HG03342 (cell line): ENCODE measurements around the gene TBC1D14.

Experiments
- ATAC-seq: cut with Tn5 transposase; IDR thresholded peaks from one replicate; pipeline ENCODE4 v1.9.1; 2021; ENCODE audit warnings: mild to moderate bottlenecking, moderate library complexity; ENCODE audit not compliant: unreplicated experiment

Gene TBC1D14

GRCh38 chr4:7052923-7053715 lies 143.5 kb downstream of the TBC1D14 start:
- ATAC-seq = no peak

DNA sequence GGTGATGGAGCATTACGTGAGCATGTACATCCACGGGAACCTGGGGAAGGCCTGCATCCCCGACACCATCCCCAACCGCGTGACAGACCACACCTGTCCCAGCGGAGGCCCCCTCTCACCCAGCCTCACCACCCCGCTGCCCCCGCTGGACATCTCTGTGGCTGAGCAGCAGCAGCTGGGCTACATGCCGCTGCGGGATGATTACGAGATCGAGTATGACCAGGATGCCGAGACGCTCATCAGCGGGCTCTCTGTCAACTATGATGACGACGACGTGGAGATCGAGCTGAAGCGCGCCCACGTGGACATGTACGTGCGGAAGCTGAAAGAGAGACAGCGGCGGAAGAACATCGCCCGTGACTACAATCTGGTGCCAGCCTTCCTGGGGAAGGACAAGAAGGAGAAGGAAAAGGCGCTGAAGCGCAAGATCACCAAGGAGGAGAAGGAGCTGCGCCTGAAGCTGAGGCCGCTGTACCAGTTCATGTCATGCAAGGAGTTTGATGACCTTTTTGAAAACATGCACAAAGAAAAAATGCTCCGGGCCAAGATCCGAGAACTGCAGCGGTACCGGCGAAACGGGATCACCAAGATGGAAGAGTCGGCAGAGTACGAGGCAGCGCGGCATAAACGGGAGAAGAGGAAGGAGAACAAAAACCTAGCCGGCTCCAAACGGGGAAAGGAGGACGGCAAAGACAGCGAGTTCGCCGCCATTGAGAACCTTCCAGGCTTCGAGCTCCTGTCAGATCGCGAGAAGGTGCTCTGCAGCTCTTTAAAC lies 144.7 kb downstream of the TBC1D14 start:
- ATAC-seq = no peak

DNA sequence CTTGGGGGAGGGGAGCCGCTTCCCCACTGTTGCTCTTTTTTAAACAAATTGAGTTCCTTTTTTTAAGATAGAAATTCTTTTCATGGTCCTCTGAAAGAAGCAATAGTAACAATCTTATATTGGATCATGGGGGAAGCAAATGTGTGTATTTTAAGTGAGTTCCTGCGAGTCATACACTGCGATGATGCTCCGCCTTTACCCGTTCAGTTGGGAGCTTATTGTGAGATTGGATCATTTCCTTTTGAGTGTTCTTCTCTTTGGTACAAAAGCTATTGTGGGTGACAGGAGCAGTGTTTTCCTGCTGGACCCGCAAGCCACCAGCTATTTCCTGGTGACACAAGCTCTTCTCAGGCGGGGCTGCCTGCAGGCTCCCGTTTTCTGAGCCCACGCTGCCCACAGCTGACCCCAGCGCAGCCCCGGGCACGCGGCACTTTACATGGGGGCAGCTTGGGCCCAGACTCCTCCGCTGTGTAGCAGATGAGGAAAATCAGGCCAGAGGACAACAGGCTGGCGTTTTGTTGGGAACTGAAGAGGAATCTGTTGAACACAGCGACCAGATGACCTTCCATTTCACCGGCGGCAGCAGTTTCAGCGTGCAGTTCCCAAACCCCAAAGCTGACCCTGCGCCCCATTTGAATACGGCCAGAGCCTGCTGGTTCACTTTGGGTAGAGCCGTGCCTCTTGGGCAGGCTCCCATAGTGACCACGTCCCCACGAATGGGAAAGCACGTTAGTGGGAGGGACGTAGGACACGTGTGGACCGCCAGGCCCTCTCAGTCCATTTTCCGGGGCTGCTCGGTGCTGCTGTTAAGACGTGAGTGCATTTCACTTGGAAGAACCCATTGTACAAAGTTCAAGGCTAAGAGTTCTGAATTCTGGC lies 145.7 kb downstream of the TBC1D14 start:
- no peak for ATAC-seq

DNA sequence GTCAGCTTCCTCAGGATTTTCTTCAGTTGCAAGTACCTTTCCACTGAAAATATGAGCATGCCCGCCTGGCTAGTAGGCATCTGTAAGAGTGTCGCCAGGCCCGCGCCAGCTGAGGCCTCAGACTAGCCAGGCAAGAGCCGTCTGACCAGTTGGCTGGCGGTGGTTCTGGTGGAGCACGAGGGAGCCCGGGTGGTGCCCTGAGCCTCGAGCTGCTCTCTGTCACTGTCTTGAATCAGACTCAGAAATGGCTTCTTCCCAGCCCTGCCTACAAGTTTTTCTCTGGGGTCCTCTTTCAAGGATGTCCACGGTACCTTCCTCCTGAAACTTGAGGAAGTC lies 146.3 kb downstream of the TBC1D14 start:
- no peak for ATAC-seq

DNA sequence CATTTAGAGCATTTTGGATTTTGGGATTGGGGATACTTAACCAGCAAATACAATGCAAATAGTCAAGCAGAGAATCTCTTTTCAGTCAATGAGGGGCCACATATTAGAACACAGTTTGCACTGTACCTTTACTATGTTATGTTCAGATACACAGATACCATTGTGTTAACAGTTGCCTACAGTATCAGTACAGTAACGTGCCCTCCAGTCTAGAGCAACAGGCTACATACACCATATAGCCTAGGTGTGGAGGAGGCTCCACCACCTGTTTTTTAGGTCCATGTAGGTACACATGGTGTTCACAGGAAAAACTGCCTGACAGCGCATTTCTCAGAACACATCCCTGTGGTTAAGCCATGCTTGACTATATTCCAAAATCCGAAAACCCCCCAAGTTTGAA lies 149.2 kb downstream of the TBC1D14 start:
- peak; percentile 12 for ATAC-seq

- ATAC-seq = no peak
Observed at GRCh38 chr4:7059662-7060061, 150.0 kb downstream of the TBC1D14 start.

GRCh38 chr4:7060346-7061150 lies 150.9 kb downstream of the TBC1D14 start:
- ATAC-seq = no peak

GRCh38 chr4:7061815-7062214 lies 152.2 kb downstream of the TBC1D14 start:
- ATAC-seq = no peak

- no peak for ATAC-seq
Observed at GRCh38 chr4:7062816-7063215, 153.2 kb downstream of the TBC1D14 start.

GRCh38 chr4:7063362-7063761 lies 153.7 kb downstream of the TBC1D14 start:
- ATAC-seq = no peak

- ATAC-seq = no peak
Observed at GRCh38 chr4:7066006-7066405, 156.4 kb downstream of the TBC1D14 start.

DNA sequence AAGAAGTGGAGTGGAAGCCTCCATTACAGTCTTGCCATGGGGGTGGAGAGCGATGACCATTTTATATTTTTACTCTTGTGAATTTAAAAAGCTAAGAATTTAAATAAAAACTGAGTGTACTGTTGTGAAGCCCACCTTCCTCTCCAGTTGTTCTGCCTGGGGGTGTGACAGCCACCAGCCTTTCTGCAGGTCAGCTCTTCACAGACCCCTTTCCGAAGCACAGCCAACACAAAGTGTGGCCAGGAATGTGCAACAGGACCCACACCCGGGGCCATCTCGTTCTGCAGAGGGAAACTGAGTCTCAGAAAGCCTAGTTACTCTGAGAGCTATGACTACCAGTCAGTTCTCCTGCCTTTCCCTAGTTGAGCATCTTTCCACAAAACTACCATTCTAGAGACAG lies 156.9 kb downstream of the TBC1D14 start:
- ATAC-seq = no peak

DNA sequence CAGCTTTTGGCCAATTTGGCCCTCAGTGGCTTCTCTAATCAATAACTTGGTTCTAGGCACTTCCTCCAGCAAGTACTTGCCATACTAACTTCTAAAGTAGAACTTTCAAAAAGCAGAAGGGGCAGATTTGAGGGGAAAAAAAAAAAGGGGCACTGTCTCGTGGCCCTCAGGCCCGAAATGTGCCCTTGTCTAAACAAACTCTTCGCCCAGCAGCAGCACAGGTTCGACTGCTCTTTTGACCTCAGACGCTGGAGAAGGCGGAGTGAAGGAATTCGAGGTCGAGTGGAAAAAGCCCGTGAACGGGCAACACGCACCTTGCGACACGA lies 157.5 kb downstream of the TBC1D14 start:
- no peak for ATAC-seq

DNA sequence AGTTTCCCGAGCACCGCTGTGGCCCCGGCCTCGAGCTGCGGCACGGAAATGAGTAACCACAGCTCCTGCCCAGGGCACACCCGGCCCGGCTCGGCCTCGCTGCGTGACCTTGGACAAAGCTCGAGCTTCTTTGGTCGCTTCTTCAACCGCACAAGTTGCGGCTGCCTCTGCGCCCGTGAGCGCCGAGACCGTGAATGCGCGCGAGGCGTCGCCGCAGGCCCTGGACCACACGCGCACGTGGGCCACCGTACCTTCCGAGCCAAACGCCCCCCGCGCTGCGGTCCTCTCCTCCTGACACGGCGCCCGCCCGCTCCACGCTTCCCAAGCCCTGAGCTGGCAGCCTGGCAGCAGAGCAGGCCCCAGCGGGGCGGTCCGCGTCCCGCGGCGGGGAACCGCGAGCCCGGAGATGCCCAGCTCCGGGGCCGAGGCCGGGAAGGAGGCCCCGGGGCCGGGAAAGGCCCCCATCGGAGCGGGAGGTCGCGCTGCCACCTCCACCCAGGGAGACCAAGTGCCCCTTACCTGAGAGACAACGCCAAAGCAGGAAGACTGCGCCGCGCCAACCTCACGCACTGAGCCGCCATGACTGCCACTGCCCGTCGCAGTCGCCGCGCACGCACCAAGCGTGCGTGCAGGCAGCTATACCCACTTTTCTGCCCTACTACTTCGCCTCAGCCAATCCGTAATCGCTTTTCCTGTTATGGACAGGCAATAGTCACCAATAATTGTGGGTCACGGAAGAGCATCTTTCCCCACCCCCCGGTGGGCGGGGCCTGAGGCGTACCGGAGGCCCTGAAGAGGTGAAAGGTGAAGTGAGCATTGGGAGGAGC lies 158.0 kb downstream of the TBC1D14 start, which contains the start of gene GRPEL1:
TSS of gene GRPEL1 (minus strand) at position 613 of the 827 bp plus-strand sequence. CDS start at position 581, 32 bp downstream.
- ATAC-seq = peak; percentile 87

DNA sequence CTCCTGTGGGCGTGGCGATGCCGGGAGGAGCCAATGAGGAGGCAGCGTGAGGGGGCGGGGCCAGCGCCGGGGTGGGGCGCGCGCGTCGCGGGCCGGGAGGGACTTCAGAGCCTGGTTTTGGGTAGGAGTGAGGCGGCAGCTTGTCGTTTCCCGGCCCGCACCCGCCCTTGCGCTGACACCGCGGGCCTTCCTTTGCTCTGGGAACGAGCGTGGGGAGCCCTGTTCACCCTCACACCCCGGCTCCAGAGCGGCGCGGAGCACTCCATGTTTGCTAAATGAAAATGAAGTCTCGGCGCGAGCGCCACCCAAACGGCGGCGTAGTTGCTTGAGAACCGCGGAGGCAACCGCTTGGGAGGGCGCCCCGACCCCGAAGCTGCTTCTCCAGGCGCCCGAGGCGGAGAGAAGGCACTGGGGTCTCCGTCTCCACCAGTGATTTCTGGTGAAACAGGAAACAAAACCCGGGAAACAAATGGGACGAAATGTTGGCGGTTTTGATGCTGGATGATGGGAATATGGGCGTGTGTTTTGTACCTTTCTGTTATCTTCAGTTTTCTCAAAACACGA lies 158.7 kb downstream of the TBC1D14 start:
- peak; percentile 21 for ATAC-seq

GRCh38 chr4:7068883-7069282 lies 159.3 kb downstream of the TBC1D14 start:
- ATAC-seq = no peak

DNA sequence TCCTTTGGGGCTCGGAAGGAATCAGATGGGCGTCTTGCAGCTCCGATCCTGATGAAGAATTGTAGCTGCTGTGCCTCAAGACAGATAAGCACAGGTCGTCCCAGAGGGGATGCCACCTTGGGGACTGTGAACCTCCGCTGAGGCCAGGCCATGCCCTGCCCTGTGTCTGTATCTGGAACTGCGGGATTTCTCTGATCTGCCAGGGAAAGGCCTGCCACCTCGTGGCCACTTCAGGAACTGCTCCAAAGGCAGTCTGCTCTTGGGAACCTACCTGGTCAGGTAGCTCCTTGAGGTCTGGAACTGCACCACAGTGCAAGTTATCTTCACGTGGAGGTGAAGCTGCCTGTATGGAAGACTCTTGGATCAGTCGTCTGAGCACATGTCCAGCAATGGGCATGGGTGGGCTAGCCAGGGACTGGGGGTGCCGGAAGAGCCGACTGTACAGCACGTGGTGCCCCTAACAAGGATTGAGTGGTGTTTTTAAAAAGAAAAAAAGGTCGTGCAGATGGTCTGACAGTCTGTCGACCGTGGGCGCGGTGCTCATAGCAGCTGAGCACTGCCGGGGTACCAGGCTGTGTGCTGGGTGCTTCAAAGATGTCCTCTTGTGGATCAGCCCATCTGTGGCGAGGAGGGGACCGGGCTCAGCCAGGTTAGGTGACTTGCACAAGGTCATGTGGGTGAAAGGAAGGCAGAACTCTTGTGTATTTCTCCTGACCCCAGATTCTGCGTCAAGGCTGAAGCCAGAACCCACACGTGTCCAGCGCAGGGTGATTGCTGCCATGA lies 161.3 kb downstream of the TBC1D14 start:
- ATAC-seq = peak; percentile 31

- ATAC-seq = no peak
Observed at GRCh38 chr4:7073059-7073458, 163.4 kb downstream of the TBC1D14 start.
